Measurements from ENCODE around the gene RHEBL1. TPM values are rescaled to one million over a fixed set of nuclear protein-coding genes. Genes with fewer than 3 reads are reported as not detected.
A peak's percentile ranks its signal among the peaks of the same experiment; 100 is the strongest.

Gene RHEBL1
- total RNA-seq, 1 donor from 2014 or later, result not detected

DNA sequence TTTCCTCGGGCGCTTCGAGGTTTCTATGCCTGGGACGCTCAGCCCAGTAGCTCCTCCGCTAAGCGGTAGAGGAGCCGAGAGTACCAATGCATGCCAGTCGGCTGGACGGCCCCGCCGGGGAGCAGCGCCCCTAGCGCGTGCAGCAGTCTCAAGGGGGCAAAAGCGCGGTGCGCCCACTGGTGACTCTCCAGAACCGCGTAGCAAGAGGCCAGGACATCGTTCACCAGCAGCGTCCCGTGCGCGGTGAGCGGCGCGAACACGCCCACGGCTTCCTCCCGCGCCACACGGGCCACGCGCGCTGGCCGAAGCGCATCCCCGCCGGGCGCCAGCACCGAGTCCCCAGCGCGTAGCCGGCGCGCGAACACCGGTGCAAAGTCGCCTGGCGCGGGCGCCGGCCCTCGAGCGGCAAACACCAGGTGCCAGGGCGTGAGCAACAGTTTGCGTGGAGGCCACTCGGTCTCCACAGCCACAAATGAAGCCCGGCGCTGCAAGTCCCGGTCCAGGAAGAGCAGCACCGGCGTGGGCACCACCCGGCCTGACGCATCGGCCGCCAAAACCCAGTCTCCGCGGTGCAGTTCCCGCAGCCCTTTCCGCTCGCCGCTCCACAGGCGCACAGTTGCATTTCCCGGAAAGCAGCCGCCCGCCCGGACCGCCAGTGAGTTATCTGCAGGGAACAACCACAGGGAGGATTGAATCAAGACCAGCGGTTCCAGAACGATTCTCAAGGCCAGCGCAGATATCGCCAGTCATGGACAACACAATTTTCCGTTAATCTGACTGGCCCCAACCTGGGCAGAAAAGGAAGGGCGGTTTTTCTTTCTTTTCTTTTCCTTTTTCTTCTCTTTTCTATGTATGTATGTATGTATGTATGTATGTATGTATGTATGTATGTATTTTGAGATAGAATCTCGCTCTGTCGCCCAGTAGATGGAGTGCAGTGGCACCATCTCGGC lies 20.3 kb upstream of the RHEBL1 start:
- no peaks in the 10 kb centered on the region for H3K36me3 ChIP-seq
- H3K27me3 ChIP-seq, result peaks cover 10% of the 10 kb centered on the region
- peaks cover 16 to 33% of the 10 kb centered on the region in 2 donors for H3K4me1 ChIP-seq
- TF ChIP-seq, protein P1, sequence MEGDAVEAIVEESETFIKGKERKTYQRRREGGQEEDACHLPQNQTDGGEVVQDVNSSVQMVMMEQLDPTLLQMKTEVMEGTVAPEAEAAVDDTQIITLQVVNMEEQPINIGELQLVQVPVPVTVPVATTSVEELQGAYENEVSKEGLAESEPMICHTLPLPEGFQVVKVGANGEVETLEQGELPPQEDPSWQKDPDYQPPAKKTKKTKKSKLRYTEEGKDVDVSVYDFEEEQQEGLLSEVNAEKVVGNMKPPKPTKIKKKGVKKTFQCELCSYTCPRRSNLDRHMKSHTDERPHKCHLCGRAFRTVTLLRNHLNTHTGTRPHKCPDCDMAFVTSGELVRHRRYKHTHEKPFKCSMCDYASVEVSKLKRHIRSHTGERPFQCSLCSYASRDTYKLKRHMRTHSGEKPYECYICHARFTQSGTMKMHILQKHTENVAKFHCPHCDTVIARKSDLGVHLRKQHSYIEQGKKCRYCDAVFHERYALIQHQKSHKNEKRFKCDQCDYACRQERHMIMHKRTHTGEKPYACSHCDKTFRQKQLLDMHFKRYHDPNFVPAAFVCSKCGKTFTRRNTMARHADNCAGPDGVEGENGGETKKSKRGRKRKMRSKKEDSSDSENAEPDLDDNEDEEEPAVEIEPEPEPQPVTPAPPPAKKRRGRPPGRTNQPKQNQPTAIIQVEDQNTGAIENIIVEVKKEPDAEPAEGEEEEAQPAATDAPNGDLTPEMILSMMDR (IDR thresholded peaks at IDR 0.05), result peak; percentile 8 to 19 (median 13)
- no peak overlapping the region for H3K27ac ChIP-seq
- peak overlapping the region; percentile 52 to 65 for H3K4me3 ChIP-seq
- no peaks in the 10 kb centered on the region for H3K9me3 ChIP-seq
- DNase-seq (ENCODE audit: low spot score in 2 of 2), result peak in 1 of 2 donors; percentile 72
- intact Hi-C loops (cut with DNase I), result loop anchor here (2.0 kb wide), 1 partner anchor 41 kb away; the partner anchor contains the start of gene TUBA1B

DNA sequence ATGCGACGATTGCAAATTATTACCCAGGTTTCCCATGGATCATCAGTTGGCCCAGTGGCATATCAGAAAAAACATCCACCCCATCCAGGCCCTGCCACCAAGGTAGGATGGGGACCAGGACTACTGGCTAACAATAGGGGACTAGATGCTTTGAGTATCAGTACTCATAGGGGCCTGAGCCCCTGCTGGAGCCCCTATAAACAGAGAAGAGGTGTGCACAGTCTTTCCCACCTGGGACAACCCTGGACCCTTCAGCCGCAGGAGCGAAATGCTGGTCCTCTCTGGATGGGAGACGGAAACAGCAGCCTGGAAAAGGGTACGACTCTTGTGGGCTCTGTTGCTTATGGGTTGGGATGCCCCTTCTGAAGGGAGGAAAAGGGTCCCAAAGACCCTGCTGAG lies 19.2 kb upstream of the RHEBL1 start:
- Histone ChIP-seq H3K4me1 (peaks cover 12 to 23% of the 10 kb centered on the region in 2 donors), H3K27me3 (peaks cover 8% of the 10 kb centered on the region), H3K27ac (no peak overlapping the region), H3K36me3 (no peaks in the 10 kb centered on the region), H3K4me3 (no peak overlapping the region), H3K9me3 (no peaks in the 10 kb centered on the region)
- TF ChIP-seq, protein P1 (IDR thresholded peaks at IDR 0.05), result no peak
- intact Hi-C loops (cut with DNase I), result loop anchor here (1.0 to 2.0 kb wide), 3 partner anchors 32 to 146 kb away; partner anchors contain the start of gene TUBA1B
- no peak for DNase-seq (ENCODE audit: low spot score in 2 of 2)

DNA sequence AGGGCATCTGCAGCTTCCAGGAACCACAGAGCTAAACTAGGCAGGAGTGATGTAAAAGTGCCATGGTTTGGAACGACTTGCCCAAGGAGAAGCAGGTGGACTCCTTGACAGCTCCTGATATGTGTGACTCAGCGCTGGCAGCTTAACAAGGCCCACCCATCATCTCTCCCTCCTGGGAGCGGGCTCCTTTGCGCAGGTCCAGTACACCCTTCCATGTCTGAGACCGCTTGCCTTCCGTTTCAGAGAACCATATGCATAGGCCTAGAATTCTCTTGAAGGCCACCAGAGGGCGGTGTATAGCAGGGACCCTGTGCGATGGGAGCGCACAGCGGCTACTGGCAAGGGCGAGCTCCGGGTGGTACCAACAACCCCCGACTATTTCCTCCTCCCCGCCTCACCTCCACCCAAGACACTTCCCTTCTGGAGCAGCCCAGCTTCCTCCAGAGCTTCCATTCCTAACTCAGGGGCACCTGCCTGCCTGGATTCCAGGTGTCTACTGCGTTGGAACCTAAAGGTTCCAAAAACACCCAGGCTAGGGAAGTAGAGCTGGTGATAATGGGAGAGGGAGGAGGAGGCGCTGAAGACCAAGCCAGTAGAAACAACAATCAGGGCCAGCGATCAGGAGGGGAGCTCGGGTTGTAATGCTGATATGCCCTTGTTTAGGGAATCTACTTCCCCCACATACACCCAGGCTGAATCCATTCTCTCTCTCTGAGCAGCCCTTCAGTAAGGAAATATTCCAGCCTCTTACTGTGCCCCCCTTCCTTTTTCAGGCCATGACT lies 18.6 kb upstream of the RHEBL1 start:
- H3K27ac ChIP-seq, result no peak overlapping the region
- peaks cover 2% of the 10 kb centered on the region for H3K27me3 ChIP-seq
- no peaks in the 10 kb centered on the region for H3K36me3 ChIP-seq
- H3K4me3 ChIP-seq, result peak overlapping the region in 1 of 2 donors; percentile 22
- intact Hi-C loops (cut with DNase I), result loop anchor here (1.0 to 2.0 kb wide), 3 partner anchors 33 to 147 kb away; partner anchors contain the start of gene TUBA1B
- no peaks in the 10 kb centered on the region for H3K9me3 ChIP-seq
- TF ChIP-seq, protein P1 (IDR thresholded peaks at IDR 0.05), result peak; percentile 81 to 91 (median 88)
- peaks cover 12 to 23% of the 10 kb centered on the region in 2 donors for H3K4me1 ChIP-seq
- peak; percentile 63 to 86 for DNase-seq (ENCODE audit: low spot score in 2 of 2)

DNA sequence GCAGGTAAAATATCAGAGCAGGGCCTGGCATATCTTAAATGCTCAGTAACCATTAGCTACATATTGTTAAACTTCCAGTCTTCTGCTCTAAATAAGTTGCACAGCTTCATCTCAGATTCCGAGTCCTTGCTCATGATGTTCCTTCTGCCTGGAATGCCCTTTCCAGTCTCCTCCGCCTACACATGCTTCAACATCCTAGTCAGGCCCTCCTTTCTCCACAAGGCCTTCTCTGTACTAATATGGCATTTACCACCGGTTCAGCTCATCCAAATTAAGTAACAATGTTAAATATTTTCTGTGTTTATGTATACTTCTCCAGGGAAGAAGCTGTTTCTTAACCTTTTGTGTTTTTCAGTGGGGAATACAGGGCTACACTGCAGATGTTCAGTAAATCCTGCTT lies 16.3 kb upstream of the RHEBL1 start:
- H3K4me3 ChIP-seq, result no peak overlapping the region
- TF ChIP-seq, protein P1 (IDR thresholded peaks at IDR 0.05), result no peak
- intact Hi-C loops (cut with DNase I), result no loop called here
- H3K27me3 ChIP-seq, result no peaks in the 10 kb centered on the region
- no peak for DNase-seq (ENCODE audit: low spot score in 2 of 2)
- H3K9me3 ChIP-seq, result no peaks in the 10 kb centered on the region
- no peaks in the 10 kb centered on the region for H3K36me3 ChIP-seq
- H3K27ac ChIP-seq, result no peak overlapping the region
- peaks cover 8 to 13% of the 10 kb centered on the region in 2 donors for H3K4me1 ChIP-seq

DNA sequence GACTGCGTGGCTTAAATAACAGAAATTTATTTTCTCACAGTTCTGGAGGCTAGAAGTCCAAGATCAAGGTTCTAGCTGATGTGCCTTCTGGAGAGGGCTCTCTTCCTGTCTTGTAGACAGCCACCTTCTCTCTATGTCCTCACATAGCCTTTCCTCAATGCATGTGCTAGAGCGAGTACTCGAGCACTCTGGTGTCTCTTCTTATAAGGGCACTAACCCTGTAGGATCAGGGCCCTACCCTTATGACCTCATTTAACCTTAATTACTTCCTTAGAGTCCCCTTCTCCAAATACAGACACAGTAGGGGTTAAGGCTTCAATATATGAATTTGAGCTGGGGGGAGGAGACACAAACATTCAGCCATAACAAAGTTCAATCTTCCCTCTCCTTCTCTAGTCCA lies 14.7 kb upstream of the RHEBL1 start:
- Histone ChIP-seq H3K4me3 (no peak overlapping the region), H3K27ac (no peak overlapping the region), H3K9me3 (no peaks in the 10 kb centered on the region), H3K36me3 (no peaks in the 10 kb centered on the region), H3K27me3 (no peaks in the 10 kb centered on the region), H3K4me1 (peaks cover 0 to 1% of the 10 kb centered on the region in 2 donors)
- intact Hi-C loops (cut with DNase I), result no loop called here
- no peak for DNase-seq (ENCODE audit: low spot score in 2 of 2)
- TF ChIP-seq, protein P1 (IDR thresholded peaks at IDR 0.05), result no peak
